Measurements from ENCODE around the gene CCDC106. TPM values are rescaled to one million over a fixed set of nuclear protein-coding genes. Genes with fewer than 3 reads are reported as not detected.
A peak's percentile ranks its signal among the peaks of the same experiment; 100 is the strongest.

Gene CCDC106
- total RNA-seq, 4 donors from 2014 or later: 3.7 to 15.1 (median 8.4) TPM

DNA sequence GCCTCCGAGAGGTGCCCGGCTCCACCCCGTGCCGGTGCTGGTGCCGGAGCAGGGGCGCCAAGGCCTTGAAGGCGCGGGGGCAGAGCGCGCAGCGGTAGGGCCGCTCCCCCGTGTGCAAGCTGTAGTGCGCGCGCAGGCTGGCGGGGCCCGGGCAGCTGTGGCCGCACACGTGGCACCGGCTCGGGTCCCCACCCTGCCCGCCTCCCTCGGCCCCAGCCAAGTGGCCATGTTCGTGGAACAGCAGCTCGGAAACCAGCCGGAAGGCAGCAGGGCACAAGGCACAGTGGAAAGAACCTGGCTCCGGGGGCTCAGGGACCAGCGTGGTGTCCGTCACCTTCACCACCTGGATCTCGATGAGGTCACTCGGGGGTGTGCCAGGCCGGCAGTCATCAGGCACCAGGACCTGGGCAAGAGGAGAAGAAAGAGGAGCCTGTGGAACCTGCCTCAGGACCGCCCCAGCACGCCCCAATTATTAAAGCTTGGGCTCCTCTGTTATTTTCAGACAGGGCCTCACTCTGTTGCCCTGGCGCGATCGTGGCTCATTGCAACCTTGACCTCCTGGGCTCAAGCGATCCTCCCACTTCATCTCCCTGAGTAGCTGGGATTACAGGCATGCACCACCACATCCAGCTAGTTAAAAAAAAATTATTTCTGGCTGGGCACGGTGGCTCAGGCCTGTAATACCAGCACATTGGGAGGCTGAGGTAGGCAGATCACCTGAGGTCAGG, 25.6 kb upstream of the CCDC106 start:
- intact Hi-C loops (cut with DNase I; ENCODE audit: low total_unique reads): no loop called here
- DNase-seq: no peak
- Histone ChIP-seq H3K4me1 (peaks cover 0 to 14% (median 6%) of the 10 kb centered on the region in 4 donors), H3K27ac (no peak overlapping the region), H3K4me3 (no peak overlapping the region), H3K36me3 (peaks cover 0 to 8% (median 3%) of the 10 kb centered on the region in 4 donors), H3K27me3 (no peaks in the 10 kb centered on the region), H3K9me3 (no peaks in the 10 kb centered on the region)
- TF ChIP-seq EP300 (IDR thresholded peaks at IDR 0.05; ENCODE audit: low read depth): no peak
- TF ChIP-seq POLR2A (IDR thresholded peaks at IDR 0.05): no peak
- TF ChIP-seq POLR2AphosphoS5 (IDR thresholded peaks at IDR 0.05): no peak
- TF ChIP-seq, protein P1, sequence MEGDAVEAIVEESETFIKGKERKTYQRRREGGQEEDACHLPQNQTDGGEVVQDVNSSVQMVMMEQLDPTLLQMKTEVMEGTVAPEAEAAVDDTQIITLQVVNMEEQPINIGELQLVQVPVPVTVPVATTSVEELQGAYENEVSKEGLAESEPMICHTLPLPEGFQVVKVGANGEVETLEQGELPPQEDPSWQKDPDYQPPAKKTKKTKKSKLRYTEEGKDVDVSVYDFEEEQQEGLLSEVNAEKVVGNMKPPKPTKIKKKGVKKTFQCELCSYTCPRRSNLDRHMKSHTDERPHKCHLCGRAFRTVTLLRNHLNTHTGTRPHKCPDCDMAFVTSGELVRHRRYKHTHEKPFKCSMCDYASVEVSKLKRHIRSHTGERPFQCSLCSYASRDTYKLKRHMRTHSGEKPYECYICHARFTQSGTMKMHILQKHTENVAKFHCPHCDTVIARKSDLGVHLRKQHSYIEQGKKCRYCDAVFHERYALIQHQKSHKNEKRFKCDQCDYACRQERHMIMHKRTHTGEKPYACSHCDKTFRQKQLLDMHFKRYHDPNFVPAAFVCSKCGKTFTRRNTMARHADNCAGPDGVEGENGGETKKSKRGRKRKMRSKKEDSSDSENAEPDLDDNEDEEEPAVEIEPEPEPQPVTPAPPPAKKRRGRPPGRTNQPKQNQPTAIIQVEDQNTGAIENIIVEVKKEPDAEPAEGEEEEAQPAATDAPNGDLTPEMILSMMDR (IDR thresholded peaks at IDR 0.05): no peak
- in situ Hi-C loops (cut with MboI; ENCODE audit: low pct_ligation_motif_present in 1 of 4, low pct_unique_long_range_greater_than_20kb in 1 of 4, low sequenced_read_pairs in 3 of 4): loop anchor here in 1 of 4 donors (10.0 kb wide), 1 partner anchor 108 kb away; no protein-coding TSS in a partner anchor
- 90 to 91% methylated on average over 4 to 40 of the region's 40 CpGs for WGBS, 2 donors (ENCODE audit: low coverage in 1 of 2)

DNA sequence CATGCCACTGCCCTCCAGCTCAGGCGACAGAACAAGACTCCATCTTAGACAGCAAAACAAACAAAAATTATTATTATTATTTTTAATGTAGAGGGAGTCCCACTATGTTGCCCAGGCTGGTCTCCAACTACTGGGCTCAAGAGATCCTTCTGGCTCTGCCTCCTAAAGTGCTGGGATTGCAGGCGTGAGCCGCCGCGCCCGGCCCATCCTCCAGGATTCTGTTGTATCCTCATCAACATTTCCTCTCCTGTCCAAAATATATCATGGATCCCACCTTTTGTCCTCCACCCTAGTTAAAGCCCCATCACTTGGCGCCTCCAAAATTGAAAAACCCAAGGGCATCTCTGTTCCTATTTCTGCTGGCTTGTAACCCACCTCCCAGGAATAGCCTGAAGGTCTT, 24.9 kb upstream of the CCDC106 start:
- H3K4me3 ChIP-seq: no peak overlapping the region
- TF ChIP-seq POLR2AphosphoS5 (IDR thresholded peaks at IDR 0.05) (no peak), POLR2A (IDR thresholded peaks at IDR 0.05) (no peak)
- TF ChIP-seq, protein P1 (IDR thresholded peaks at IDR 0.05): no peak
- peak overlapping the region in 1 of 4 donors; percentile 96 for H3K27ac ChIP-seq
- intact Hi-C loops (cut with DNase I; ENCODE audit: low total_unique reads) (no loop called here), in situ Hi-C loops (cut with MboI; ENCODE audit: low pct_ligation_motif_present in 1 of 4, low pct_unique_long_range_greater_than_20kb in 1 of 4, low sequenced_read_pairs in 3 of 4) (loop anchor here in 1 of 4 donors (10.0 kb wide), 1 partner anchor 108 kb away; no protein-coding TSS in a partner anchor)
- peaks cover 0 to 14% (median 6%) of the 10 kb centered on the region in 4 donors for H3K4me1 ChIP-seq
- H3K27me3 ChIP-seq: no peaks in the 10 kb centered on the region
- H3K9me3 ChIP-seq: no peaks in the 10 kb centered on the region
- 96% methylated on average over 7 of the region's 7 CpGs; no CpG with 5 or more reads in 1 of the 2 donors for WGBS, 2 donors (ENCODE audit: low coverage in 1 of 2)
- H3K36me3 ChIP-seq: peaks cover 0 to 5% (median 1%) of the 10 kb centered on the region in 4 donors
- DNase-seq: no peak

DNA sequence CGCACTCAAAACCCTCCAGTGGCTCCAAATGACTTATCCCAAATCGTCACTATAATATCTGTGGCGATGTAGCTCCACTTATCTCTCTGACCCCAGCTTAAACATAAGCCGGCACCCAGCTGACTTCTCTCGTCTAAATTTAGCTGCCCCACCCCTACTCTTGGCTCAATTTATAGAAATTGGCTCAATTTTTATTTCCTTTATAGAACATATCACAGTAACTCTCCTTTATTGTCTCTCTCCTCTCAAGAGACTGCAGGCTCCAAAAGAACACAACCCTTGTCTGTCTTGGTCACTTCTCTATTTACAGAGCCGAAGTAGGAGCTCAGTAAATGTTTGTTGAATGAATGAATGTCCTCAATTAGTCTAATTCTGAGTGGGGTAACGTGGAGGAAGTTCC, 24.5 kb upstream of the CCDC106 start:
- TF ChIP-seq, protein P1 (IDR thresholded peaks at IDR 0.05): no peak
- TF ChIP-seq POLR2A (IDR thresholded peaks at IDR 0.05): no peak
- TF ChIP-seq POLR2AphosphoS5 (IDR thresholded peaks at IDR 0.05): no peak
- TF ChIP-seq EP300 (IDR thresholded peaks at IDR 0.05; ENCODE audit: low read depth): no peak
- peak overlapping the region in 1 of 4 donors; percentile 74 for H3K4me3 ChIP-seq

More for the DNA sequence above, 24.5 kb upstream of the CCDC106 start:
- in situ Hi-C loops (cut with MboI; ENCODE audit: low pct_ligation_motif_present in 1 of 4, low pct_unique_long_range_greater_than_20kb in 1 of 4, low sequenced_read_pairs in 3 of 4) (loop anchor here in 1 of 4 donors (10.0 kb wide), 1 partner anchor 109 kb away; no protein-coding TSS in a partner anchor), intact Hi-C loops (cut with DNase I; ENCODE audit: low total_unique reads) (no loop called here)
- H3K36me3 ChIP-seq: peaks cover 0 to 5% (median 1%) of the 10 kb centered on the region in 4 donors
- no peaks in the 10 kb centered on the region for H3K9me3 ChIP-seq
- H3K4me1 ChIP-seq: peaks cover 0 to 14% (median 6%) of the 10 kb centered on the region in 4 donors
- no peak for DNase-seq
- no peaks in the 10 kb centered on the region for H3K27me3 ChIP-seq
- 31 to 56% methylated on average over 5 to 7 of the region's 7 CpGs for WGBS, 2 donors (ENCODE audit: low coverage in 1 of 2)
- peak overlapping the region in 3 of 4 donors; percentile 92 to 98 (median 96) for H3K27ac ChIP-seq

Data from transverse colon (tissue), 4 donors.